Renal cortex interstitium (tissue), 11 donors: ENCODE data around the gene RHOC. TPM values are rescaled to one million over a fixed set of nuclear protein-coding genes. Genes with fewer than 3 reads are reported as not detected.
A peak's percentile ranks its signal among the peaks of the same experiment; 100 is the strongest.

Source experiments
- DNase-seq, 11 donors: peaks; one replicate each; pipeline ENCODE4 v3.0.0-alpha.2; 2013; ENCODE audit warnings: low read depth in 9 of 11, low spot score in 4 of 11; ENCODE audit errors: extremely low read depth in 1 of 11
- polyA plus RNA-seq, 3 donors: library from polyadenylated mRNA; unstranded; fragments of 120-200 nt; gene quantifications; one replicate each; pipeline ENCODE4 v1.2.1, GENCODE V29; 2013; ENCODE audit not compliant: insufficient read length in 3 of 3

Gene RHOC
- polyA plus RNA-seq, 3 donors: 191 to 248 (median 214) TPM

- DNase-seq: peak in 8 of 11 donors; percentile 7 to 64 (median 38)
These were observed 33.1 kb downstream of the RHOC start for GRCh38 chr1:112673592-112674439.

GRCh38 chr1:112672842-112673241 lies 34.1 kb downstream of the RHOC start:
- no peak for DNase-seq

GRCh38 chr1:112672009-112672408 lies 34.9 kb downstream of the RHOC start:
- DNase-seq: no peak

- DNase-seq: no peak
These were observed 40.0 kb downstream of the RHOC start for GRCh38 chr1:112666946-112667345.

- no peak for DNase-seq
These were observed 41.1 kb downstream of the RHOC start for GRCh38 chr1:112665857-112666256.

GRCh38 chr1:112651205-112651604 lies 55.7 kb downstream of the RHOC start:
- no peak for DNase-seq

Other genes with a start within 250 kb of the RHOC start
- 1 to 10 TPM; 3.1 to 4.0 (median 3.4) TPM for gene WNT2B, start 198.2 kb downstream of the RHOC start, polyA plus RNA-seq
- 10 to 100 TPM; 27.3 to 33.9 (median 30.9) TPM for gene ST7L, start 88.0 kb downstream of the RHOC start, polyA plus RNA-seq
- 100 to 1,000 TPM; 127 to 146 (median 133) TPM for gene CAPZA1, start 87.3 kb downstream of the RHOC start, polyA plus RNA-seq
- 10 to 100 TPM; 74.1 to 83.1 (median 75.1) TPM for gene MOV10, start 32.5 kb downstream of the RHOC start, polyA plus RNA-seq
- 1 to 10 TPM in 2 of 3 donors, under 1 TPM in 1; 0.79 to 1.7 (median 1.4) TPM for gene PPM1J, start 8.2 kb upstream of the RHOC start, polyA plus RNA-seq
- 10 to 100 TPM; 54.2 to 72.7 (median 54.6) TPM for gene SLC16A1, start 249.1 kb upstream of the RHOC start, polyA plus RNA-seq